ENCODE results near the gene ISLR2. TPM values are rescaled to one million over a fixed set of nuclear protein-coding genes. Genes with fewer than 3 reads are reported as not detected.

The ISLR2 gene
- total RNA-seq, 1 donor from 2014 or later: 21.1 TPM

- peak; percentile 49 for DNase-seq
- peaks cover 8% of the 10 kb centered on the region for H3K9me3 Mint-ChIP-seq (ENCODE audit: unreplicated experiment)
- no peak for TF ChIP-seq CTCF (IDR thresholded peaks at IDR 0.05; ENCODE audit: partially characterized antibody, unreplicated experiment)
- peaks cover 23% of the 10 kb centered on the region for H3K27me3 Mint-ChIP-seq (ENCODE audit: unreplicated experiment)
- H3K4me1 Mint-ChIP-seq (ENCODE audit: low read depth, unreplicated experiment): peaks cover 50% of the 10 kb centered on the region
- H3K36me3 Mint-ChIP-seq (ENCODE audit: unreplicated experiment): no peaks in the 10 kb centered on the region
- H3K4me3 Mint-ChIP-seq (ENCODE audit: unreplicated experiment): peak overlapping the region; percentile 52
- H3K27ac Mint-ChIP-seq (ENCODE audit: unreplicated experiment): peak overlapping the region; percentile 69
These were observed 46.2 kb downstream of the ISLR2 start for GRCh38 chr15:74176262-74177214.

GRCh38 chr15:74178326-74179100, 48.1 kb downstream of the ISLR2 start:
- H3K4me1 Mint-ChIP-seq (ENCODE audit: low read depth, unreplicated experiment): peaks cover 44% of the 10 kb centered on the region
- peak overlapping the region; percentile 52 for H3K4me3 Mint-ChIP-seq (ENCODE audit: unreplicated experiment)
- H3K9me3 Mint-ChIP-seq (ENCODE audit: unreplicated experiment): peaks cover 8% of the 10 kb centered on the region
- no peaks in the 10 kb centered on the region for H3K36me3 Mint-ChIP-seq (ENCODE audit: unreplicated experiment)
- H3K27me3 Mint-ChIP-seq (ENCODE audit: unreplicated experiment): peaks cover 19% of the 10 kb centered on the region
- H3K27ac Mint-ChIP-seq (ENCODE audit: unreplicated experiment): no peak overlapping the region
- no peak for TF ChIP-seq CTCF (IDR thresholded peaks at IDR 0.05; ENCODE audit: partially characterized antibody, unreplicated experiment)
- peak; percentile 4 for DNase-seq

DNA sequence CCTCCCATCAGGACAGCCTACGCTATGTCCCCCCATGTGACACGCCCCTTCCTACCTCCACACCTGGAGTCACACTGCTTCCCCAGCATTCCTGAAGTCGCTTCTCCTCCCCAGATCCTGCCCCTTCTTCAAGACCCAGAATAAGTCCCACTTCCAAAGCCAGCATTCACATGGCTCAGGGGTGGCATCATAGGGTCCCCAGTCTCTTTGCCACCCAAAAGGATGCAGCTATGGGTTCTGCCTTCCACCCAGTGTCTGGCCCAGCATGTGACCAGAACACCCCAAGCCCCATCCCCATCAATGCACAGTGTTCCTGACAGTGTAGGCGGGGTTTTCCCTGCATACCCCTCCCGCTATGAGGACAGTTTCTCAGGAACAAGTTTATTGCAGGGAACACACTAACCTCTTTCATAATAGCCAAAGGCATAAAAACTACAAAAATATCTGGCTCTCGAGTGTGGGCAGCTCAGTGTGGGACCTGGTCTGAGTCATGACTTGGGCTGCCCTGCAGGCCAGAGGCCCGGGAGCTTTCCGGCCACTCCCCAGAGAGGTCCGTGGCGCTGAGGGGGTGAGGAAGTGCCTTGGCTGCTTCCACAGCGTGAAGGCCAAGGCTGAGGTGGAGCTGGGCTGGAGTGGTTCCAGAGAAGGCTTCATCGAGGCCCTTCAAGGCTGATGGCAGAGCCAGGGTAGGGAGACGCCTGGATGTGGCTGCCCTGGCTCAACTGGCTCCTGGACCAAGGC, 48.9 kb downstream of the ISLR2 start:
- TF ChIP-seq CTCF (IDR thresholded peaks at IDR 0.05; ENCODE audit: partially characterized antibody, unreplicated experiment): no peak
- Mint-ChIP-seq H3K9me3 (ENCODE audit: unreplicated experiment) (peaks cover 10% of the 10 kb centered on the region), H3K27me3 (ENCODE audit: unreplicated experiment) (peaks cover 21% of the 10 kb centered on the region), H3K36me3 (ENCODE audit: unreplicated experiment) (no peaks in the 10 kb centered on the region), H3K4me3 (ENCODE audit: unreplicated experiment) (peak overlapping the region; percentile 52), H3K27ac (ENCODE audit: unreplicated experiment) (no peak overlapping the region), H3K4me1 (ENCODE audit: low read depth, unreplicated experiment) (peaks cover 43% of the 10 kb centered on the region)
- peak; percentile 8 for DNase-seq

DNA sequence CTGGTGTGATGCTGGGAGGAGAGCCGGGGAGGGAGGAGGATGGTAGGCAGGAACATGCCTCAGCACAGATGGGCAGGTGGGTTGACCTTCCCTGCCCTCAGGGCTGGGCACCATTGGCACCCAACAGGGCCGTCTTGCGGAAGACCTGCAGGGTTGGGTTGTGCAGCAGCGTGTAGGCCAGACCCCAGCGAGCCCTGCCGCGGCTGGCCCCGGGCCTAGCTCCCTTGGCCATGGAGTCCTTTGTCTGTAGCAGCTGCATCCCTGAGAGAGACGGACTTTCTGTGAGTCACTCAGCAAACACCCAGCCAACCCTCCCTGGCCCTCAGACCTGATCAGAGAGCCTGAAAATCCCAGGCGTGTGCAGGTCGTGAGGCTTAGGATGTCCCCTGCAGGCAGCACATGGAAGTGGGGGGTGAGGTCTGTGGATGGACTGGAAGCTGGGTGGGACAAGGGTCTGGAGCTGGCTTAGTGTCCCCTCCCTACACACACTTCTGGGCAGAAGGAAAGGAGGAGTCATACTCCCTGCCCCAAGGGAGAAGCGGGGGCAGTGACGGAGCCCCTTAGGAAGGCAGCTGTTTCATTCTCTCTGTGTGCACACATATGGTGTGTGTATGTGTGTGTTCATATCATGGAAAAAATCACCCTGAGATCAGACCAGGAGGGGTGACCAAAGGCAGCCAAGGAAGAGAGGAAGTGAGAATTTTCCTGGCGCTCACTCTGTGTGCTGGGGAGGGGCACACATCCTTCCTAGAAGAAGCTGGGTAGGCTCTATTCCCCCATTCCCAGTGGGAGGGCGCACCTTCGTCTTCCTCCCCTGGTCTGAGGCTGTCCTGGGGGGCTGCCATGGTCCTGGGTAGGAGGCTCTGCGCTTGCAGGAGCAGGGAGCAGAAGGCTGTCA, 49.8 kb downstream of the ISLR2 start:
- no peak for TF ChIP-seq CTCF (IDR thresholded peaks at IDR 0.05; ENCODE audit: partially characterized antibody, unreplicated experiment)
- peaks cover 42% of the 10 kb centered on the region for H3K4me1 Mint-ChIP-seq (ENCODE audit: low read depth, unreplicated experiment)
- H3K36me3 Mint-ChIP-seq (ENCODE audit: unreplicated experiment): no peaks in the 10 kb centered on the region
- H3K27ac Mint-ChIP-seq (ENCODE audit: unreplicated experiment): peak overlapping the region; percentile 84
- peak; percentile 21 for DNase-seq
- peaks cover 11% of the 10 kb centered on the region for H3K9me3 Mint-ChIP-seq (ENCODE audit: unreplicated experiment)
- H3K4me3 Mint-ChIP-seq (ENCODE audit: unreplicated experiment): peak overlapping the region; percentile 75
- peaks cover 21% of the 10 kb centered on the region for H3K27me3 Mint-ChIP-seq (ENCODE audit: unreplicated experiment)

All from glutamatergic neuron (in vitro differentiated cells).